Transverse colon (tissue), 4 donors: ENCODE data around the gene SIL1. TPM values are rescaled to one million over a fixed set of nuclear protein-coding genes. Genes with fewer than 3 reads are reported as not detected.
A peak's percentile ranks its signal among the peaks of the same experiment; 100 is the strongest.

Experiments used
- DNase-seq: peaks from one replicate; pipeline ENCODE4 v3.0.0-alpha.2; 2019
- H3K27ac ChIP-seq, 4 donors: fragments of 200-600 bp; sonication (generic); 2 replicates each; pipeline ENCODE4 v1.5.1; 2016 to 2018; ENCODE audit warnings: inconsistent platforms in 4 of 4
- H3K27me3 ChIP-seq: fragments of 200-600 bp; sonication (generic); 2 replicates; pipeline ENCODE4 v1.5.1; 2017; ENCODE audit warnings: inconsistent platforms
- H3K36me3 ChIP-seq, 4 donors: fragments of 200-600 bp; sonication (generic); 2 replicates each; pipeline ENCODE4 v1.5.1; 2017 to 2019; ENCODE audit warnings: inconsistent platforms in 4 of 4
- H3K4me1 ChIP-seq, 4 donors: fragments of 200-600 bp; sonication (generic); 2 replicates each; pipeline ENCODE4 v1.5.1; 2017 to 2020; ENCODE audit warnings: inconsistent platforms in 4 of 4
- H3K4me3 ChIP-seq, 4 donors: fragments of 200-600 bp; sonication (generic); 1 replicate in 1 of 4; 2 replicates in 3 of 4; pipeline versions ENCODE4 v1.5.1 to v1.6.1; 2017 to 2019; ENCODE audit warnings: inconsistent platforms in 4 of 4
- H3K9me3 ChIP-seq, 2 donors: fragments of 200-600 bp; sonication (generic); 2 replicates each; pipeline ENCODE4 v1.5.1; 2017 to 2019; ENCODE audit warnings: inconsistent platforms in 2 of 2
- EP300 ChIP-seq: sonication (generic); formaldehyde crosslinking; IDR thresholded peaks from one replicate; pipeline ENCODE4 v1.6.1; 2017; ENCODE audit warnings: antibody characterized with exemption, low read depth
- POLR2A ChIP-seq: fragments of 450-650 bp; IDR thresholded peaks from one replicate; pipeline ENCODE4 v1.6.1; 2016; ENCODE audit warnings: antibody characterized with exemption, mild to moderate bottlenecking, moderate library complexity
- POLR2AphosphoS5 ChIP-seq, 3 donors: sonication (generic); formaldehyde crosslinking; IDR thresholded peaks; one replicate each; pipeline ENCODE4 v1.6.1; 2016; ENCODE audit warnings: antibody characterized with exemption in 3 of 3
- WGBS, 2 donors: methylation state at CpG; one replicate each; pipeline ENCODE4 v1.1.5; 2018; ENCODE audit warnings: low coverage in 1 of 2; 5-methylcytosine and 5-hydroxymethylcytosine counted together
- in situ Hi-C, 4 donors: fragments of 200-750 bp; cut with MboI; loops; one replicate each; pipeline versions ENCODE4 v1.15.0 to v1.15.1; 2017; ENCODE audit warnings: low sequenced_read_pairs in 3 of 4, low pct_ligation_motif_present in 1 of 4, low pct_unique_long_range_greater_than_20kb in 1 of 4
- intact Hi-C: fragments of 100-400 bp; cut with DNase I; formaldehyde crosslinking; loops from one replicate; pipeline ENCODE4 v1.15.1; 2023; ENCODE audit warnings: low total_unique reads
- total RNA-seq, 4 donors: library from RNA; depleted of rRNA; stranded (reverse); fragments of >200 nt; gene quantifications; one replicate each; pipeline ENCODE4 v1.1.0, GENCODE V29; 2016
- TF ChIP-seq, protein P1 (sequence below), 5 experiments: fragments of 200-600 bp in 3 of 5; fragments of 450-650 bp in 2 of 5; sonication (generic) in 3 of 5; IDR thresholded peaks; 1 replicate in 2 of 5; 2 replicates in 3 of 5; pipeline ENCODE4 v1.5.1; 2016 to 2017; ENCODE audit warnings: antibody characterized with exemption in 5 of 5, inconsistent platforms in 3 of 5, mild to moderate bottlenecking in 2 of 5, moderate library complexity in 1 of 5

The SIL1 gene
- total RNA-seq, 4 donors from 2014 or later = 11.1 to 38.1 (median 29.0) TPM

DNA sequence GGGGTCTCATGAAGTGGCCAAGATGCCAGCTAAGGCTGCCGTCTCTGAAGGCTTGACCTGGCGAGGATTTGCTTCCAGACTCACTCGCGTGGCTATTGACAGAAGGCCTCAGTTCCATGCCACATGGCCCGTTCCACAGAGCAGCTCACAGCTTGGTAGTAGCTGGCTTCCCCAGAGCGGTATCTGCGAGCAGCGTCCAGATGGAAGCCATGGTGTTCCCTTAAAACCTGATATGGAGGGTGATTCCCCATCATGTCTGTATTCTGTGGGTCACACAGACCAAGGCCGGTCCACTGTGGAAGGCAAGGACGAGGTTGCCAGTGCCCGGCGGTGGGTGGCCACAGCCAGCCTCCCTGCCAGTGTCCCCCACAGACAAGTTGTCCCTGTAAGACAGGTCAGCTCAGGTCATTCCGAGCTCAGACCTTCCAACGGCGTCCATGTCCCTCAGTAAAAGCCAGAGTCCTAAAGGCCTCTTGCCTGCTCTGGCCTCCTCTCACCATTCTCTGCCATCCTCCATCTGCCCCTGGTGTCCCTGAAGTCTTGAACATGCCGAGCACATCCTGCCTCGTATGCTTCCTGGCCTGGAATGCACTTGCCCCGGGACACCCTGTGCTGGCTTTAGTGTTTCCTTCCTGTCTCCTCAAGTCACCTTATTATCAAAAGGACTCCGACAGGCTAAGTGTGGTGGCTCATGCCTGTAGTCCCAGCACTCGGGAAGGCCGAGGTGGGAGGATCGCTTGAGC is 261.8 kb downstream of the SIL1 start:
- DNase-seq = no peak
- Histone ChIP-seq H3K9me3 (no peaks in the 10 kb centered on the region), H3K27me3 (no peaks in the 10 kb centered on the region), H3K4me1 (no peaks in the 10 kb centered on the region), H3K36me3 (peaks cover 0 to 29% (median 15%) of the 10 kb centered on the region in 4 donors), H3K27ac (no peak overlapping the region), H3K4me3 (no peak overlapping the region)
- in situ Hi-C loops (no loop called here), intact Hi-C loops (no loop called here)
- TF ChIP-seq EP300 (no peak), POLR2A (no peak), POLR2AphosphoS5 (IDR thresholded peaks at IDR 0.05) (no peak)
- WGBS, 2 donors = 87 to 100% methylated on average over 2 to 15 of the region's 22 CpGs

DNA sequence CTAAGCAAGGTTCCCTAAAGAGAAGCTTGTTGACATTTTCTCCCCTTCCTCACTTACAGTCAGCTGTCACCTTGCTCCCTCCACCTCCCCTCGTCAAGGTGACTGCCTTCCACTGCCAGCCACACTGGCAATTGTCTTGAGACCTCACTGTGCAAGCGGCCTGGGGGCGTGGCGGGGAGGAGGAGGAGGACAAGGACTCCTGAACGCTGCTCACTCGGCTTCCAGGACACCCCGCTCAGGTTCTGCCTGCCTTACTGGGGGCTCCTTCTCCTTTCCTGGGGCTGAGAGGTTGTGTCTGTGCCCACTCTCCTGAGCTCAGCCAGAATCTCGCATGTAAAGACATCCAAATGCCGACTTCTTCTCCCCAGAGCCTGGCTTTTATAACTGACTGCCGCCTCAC is 262.7 kb downstream of the SIL1 start:
- no peak for DNase-seq
- no peaks in the 10 kb centered on the region for H3K27me3 ChIP-seq
- H3K4me1 ChIP-seq = no peaks in the 10 kb centered on the region
- no peaks in the 10 kb centered on the region for H3K9me3 ChIP-seq
- intact Hi-C loops (no loop called here), in situ Hi-C loops (no loop called here)
- H3K27ac ChIP-seq = no peak overlapping the region
- peaks cover 0 to 39% (median 19%) of the 10 kb centered on the region in 4 donors for H3K36me3 ChIP-seq
- 88 to 100% methylated on average over 2 to 10 of the region's 10 CpGs for WGBS, 2 donors
- TF ChIP-seq POLR2A (no peak), POLR2AphosphoS5 (IDR thresholded peaks at IDR 0.05) (peak in 1 of 3 donors; percentile 2), EP300 (no peak)
- TF ChIP-seq, protein P1, sequence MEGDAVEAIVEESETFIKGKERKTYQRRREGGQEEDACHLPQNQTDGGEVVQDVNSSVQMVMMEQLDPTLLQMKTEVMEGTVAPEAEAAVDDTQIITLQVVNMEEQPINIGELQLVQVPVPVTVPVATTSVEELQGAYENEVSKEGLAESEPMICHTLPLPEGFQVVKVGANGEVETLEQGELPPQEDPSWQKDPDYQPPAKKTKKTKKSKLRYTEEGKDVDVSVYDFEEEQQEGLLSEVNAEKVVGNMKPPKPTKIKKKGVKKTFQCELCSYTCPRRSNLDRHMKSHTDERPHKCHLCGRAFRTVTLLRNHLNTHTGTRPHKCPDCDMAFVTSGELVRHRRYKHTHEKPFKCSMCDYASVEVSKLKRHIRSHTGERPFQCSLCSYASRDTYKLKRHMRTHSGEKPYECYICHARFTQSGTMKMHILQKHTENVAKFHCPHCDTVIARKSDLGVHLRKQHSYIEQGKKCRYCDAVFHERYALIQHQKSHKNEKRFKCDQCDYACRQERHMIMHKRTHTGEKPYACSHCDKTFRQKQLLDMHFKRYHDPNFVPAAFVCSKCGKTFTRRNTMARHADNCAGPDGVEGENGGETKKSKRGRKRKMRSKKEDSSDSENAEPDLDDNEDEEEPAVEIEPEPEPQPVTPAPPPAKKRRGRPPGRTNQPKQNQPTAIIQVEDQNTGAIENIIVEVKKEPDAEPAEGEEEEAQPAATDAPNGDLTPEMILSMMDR (IDR thresholded peaks at IDR 0.05) = no peak
- no peak overlapping the region for H3K4me3 ChIP-seq

DNA sequence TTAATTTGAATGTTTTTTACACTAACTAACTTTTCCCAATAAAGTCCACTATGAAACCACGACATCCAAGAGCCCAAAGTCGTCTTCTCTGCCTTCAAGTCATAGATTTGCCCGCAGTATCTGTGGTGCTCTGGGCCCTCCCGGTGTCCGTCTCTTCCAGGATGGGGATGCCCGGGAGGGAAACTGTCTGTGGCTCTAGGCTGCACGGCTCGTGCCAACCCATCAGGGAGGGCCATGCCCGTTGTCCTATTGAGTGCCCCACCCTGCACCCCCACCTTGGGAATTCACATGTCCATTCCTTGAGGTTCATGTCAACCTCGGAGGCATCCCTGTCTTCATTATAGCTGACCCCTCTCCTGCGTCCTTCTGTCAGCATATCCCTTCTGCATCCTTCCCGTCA is 263.2 kb downstream of the SIL1 start:
- H3K36me3 ChIP-seq = peaks cover 0 to 44% (median 21%) of the 10 kb centered on the region in 4 donors
- in situ Hi-C loops = no loop called here
- no peaks in the 10 kb centered on the region for H3K27me3 ChIP-seq
- WGBS, 2 donors = 92 to 93% methylated on average over 2 to 12 of the region's 12 CpGs
- no peak overlapping the region for H3K27ac ChIP-seq
- H3K4me3 ChIP-seq = no peak overlapping the region
- DNase-seq = no peak
- intact Hi-C loops = no loop called here
- no peaks in the 10 kb centered on the region for H3K4me1 ChIP-seq
- no peaks in the 10 kb centered on the region for H3K9me3 ChIP-seq
- TF ChIP-seq POLR2A (no peak), EP300 (no peak)

DNA sequence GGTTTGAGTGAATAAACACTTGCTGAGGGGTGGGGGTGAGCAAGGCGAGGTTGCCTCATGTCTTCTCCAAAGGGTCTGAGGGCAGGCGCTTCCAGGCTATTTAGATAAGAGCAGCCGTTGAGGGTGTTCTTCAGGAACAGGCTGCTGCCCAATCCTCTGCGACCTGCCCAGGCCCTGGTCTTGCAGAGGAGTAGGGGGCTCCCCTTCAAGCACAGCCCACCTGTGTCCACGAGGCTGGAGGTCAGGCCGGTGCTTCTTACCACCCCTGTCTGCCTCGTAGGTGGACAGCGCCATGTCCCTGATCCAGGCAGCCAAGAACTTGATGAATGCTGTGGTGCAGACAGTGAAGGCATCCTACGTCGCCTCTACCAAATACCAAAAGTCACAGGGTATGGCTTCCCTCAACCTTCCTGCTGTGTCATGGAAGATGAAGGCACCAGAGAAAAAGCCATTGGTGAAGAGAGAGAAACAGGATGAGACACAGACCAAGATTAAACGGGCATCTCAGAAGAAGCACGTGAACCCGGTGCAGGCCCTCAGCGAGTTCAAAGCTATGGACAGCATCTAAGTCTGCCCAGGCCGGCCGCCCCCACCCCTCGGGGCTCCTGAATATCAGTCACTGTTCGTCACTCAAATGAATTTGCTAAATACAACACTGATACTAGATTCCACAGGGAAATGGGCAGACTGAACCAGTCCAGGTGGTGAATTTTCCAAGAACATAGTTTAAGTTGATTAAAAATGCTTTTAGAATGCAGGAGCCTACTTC is 264.5 kb downstream of the SIL1 start:
- no peak overlapping the region for H3K27ac ChIP-seq
- no peaks in the 10 kb centered on the region for H3K27me3 ChIP-seq
- 90 to 98% methylated on average over 8 to 18 of the region's 18 CpGs for WGBS, 2 donors
- no peak for TF ChIP-seq POLR2A
- no peak for TF ChIP-seq POLR2AphosphoS5 (IDR thresholded peaks at IDR 0.05)
- TF ChIP-seq, protein P1 (IDR thresholded peaks at IDR 0.05) = no peak
- TF ChIP-seq EP300 = no peak
- no peak overlapping the region for H3K4me3 ChIP-seq
- in situ Hi-C loops (no loop called here), intact Hi-C loops (no loop called here)
- no peaks in the 10 kb centered on the region for H3K4me1 ChIP-seq
- DNase-seq = no peak
- H3K9me3 ChIP-seq = no peaks in the 10 kb centered on the region
- peaks cover 0 to 51% (median 24%) of the 10 kb centered on the region in 4 donors for H3K36me3 ChIP-seq

DNA sequence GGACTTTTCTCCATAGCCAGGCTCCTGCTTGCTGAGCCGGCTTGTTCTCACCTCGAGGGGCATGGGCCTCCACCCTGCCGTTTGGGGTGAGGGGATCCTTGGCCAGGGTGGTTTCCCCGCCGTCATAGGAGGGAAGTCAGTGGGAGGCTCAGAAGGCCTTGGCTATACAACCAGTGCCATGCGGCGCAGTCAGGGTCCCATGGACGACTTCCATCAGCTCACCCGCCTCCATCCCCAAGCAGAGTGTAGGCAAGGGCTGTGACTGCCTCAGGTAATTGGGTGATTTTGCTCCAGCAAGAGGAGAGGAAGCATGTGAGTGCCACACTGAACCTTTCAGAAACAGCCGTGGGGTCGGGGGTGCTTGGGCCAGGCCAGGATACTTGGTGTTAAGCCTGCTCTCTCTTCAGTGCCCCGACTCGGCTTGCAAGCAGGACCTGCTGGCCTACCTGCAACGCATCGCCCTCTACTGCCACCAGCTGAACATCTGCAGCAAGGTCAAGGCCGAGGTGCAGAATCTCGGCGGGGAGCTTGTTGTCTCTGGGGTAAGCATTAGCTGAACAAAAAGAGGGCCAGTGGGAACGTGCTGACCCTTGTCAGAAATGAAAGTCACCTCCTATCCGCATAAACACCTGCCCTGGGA is 265.9 kb downstream of the SIL1 start:
- in situ Hi-C loops (no loop called here), intact Hi-C loops (no loop called here)
- no peak for DNase-seq
- peaks cover 0 to 10% (median 3%) of the 10 kb centered on the region in 4 donors for H3K4me1 ChIP-seq
- no peak overlapping the region for H3K27ac ChIP-seq
- TF ChIP-seq POLR2AphosphoS5 (IDR thresholded peaks at IDR 0.05) (no peak), EP300 (no peak), POLR2A (no peak)
- TF ChIP-seq, protein P1 (IDR thresholded peaks at IDR 0.05) = no peak
- H3K36me3 ChIP-seq = peaks cover 0 to 51% (median 24%) of the 10 kb centered on the region in 4 donors
- 86 to 90% methylated on average over 7 to 20 of the region's 20 CpGs for WGBS, 2 donors
- H3K4me3 ChIP-seq = no peak overlapping the region
- H3K27me3 ChIP-seq = no peaks in the 10 kb centered on the region
- no peaks in the 10 kb centered on the region for H3K9me3 ChIP-seq
